Left forelimb (tissue), 1 donor: ENCODE results near the gene VRK1.
"Not testable (repeated sequence)": the region's sequence is repeated elsewhere in the genome, so short reads cannot be mapped to it uniquely, and the experiment has no call there.

ENCODE experiments used
- DNase-seq: peaks from one replicate; pipeline ENCODE4 v3.0.0-alpha.2; 2018; ENCODE audit warnings: low spot score

Gene VRK1

GRCh38 chr14:96883974-96884373 lies 86.8 kb downstream of the VRK1 start:
- DNase-seq: not testable (repeated sequence)

DNA sequence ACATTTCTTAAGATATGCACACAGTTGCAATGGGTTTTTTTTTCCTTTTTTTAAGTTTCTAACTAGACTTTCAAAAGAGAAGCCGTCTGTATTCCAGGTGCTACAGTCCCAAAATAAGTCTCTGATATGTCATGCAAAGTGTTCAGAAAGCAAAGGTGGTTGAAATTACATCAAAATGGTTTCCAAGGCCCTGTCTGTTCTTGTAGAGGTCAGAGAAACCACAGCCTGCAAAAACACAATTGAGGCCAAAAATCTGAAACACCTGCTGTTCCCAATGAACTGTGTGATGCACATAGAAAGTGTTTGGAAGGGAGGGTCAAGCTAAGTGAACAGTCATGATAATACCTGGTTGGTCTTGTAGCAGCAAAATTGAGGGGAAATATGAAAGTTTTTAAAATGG lies 91.0 kb downstream of the VRK1 start:
- no peak for DNase-seq

DNA sequence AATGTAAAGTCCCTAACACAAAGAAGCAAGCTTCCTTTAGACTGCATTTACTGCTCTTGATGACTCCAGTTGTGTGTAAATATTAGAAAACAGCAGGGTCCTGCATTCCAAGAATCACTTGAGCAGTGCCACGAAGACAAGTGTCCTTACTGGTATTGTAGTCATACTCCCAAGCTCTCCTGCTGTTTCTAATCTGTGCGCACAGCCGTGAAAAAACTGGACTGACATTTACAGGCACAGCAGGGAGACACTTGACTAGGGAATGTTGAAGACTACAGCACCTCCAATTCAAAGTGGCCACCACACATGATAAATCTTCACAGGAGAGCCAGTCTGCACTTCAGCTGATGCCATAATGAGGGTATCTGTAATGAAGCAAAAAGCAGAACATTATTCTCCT lies 91.4 kb downstream of the VRK1 start:
- DNase-seq: no peak

DNA sequence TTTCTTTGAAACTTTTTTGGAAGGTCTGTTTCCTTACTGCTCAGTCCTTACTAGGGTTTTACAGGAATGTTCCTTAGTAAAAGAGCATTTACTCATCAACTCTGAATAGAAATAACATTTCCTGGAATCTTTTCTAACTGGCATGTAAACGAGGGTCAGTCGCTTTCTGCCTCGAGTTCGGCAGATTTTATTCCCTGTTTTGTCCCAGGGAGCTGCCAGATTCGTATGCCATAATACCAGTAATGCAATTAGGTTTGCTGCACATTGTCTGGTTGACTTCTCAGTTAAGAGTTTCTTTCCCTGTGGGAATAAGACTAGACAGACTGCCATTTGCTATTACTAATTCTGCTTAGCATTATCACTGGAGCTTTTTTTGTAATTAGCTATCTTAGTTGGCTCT lies 91.9 kb downstream of the VRK1 start:
- DNase-seq: no peak

- no peak for DNase-seq
Measured at GRCh38 chr14:96893966-96894622, 96.9 kb downstream of the VRK1 start.

DNA sequence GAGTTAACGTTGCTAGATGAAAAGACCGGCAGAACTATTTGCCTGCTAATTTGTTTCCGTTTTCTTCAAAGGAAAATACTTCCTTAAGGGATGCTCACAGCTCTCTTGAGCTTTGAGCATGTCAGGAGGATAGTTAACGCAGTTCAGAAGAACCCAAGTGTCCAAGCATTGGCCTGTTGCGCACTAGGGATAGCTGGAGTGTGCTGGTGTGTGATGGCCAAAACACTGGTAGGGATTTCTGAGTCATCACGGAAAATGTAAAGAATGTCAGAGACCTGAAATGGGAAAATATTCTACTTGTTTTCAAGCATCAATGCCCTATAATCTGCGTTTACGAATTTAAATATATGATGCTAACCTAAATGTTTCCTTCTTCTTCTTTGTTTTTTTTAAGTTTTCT lies 97.8 kb downstream of the VRK1 start:
- DNase-seq: no peak

- no peak for DNase-seq
Measured at GRCh38 chr14:96895658-96896271, 98.6 kb downstream of the VRK1 start.

DNA sequence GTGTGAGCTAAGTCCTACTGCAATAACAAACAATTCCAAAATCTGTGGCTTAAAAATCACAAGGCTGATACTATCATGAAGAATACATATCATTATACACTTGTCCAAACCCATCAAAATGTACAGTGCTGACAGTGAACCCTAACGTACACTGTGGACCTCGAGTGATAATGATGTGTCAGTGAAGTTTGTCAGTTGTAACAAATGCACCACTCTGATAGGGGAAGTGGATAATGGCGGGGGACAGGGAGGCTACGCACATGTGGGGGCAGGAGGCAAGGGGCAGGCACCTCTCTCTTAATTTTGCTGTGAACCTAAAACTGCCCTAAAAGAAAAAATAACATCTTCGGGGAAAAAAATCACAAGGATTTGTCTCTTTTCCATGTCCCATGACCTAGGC lies 100.0 kb downstream of the VRK1 start:
- DNase-seq: no peak

DNA sequence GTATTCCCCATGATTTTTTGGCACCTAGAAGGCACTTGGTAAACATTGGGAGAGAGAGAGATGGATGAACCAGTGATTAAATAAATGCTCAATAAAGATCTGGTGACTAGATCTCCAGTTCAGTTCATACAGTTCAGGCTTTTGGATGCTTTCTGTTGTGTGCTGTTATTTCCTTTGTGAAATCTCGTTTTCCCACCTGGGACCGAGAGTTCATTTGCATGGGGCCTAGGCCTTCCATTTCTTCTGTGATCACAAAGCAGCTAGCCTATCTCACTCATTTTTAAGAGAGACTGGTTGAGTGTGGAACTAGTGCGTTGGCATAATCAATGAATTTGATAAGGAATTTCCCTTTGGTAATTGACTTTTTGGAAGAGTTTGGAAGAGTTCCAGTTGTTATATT lies 104.0 kb downstream of the VRK1 start:
- no peak for DNase-seq

GRCh38 chr14:96902004-96902403 lies 104.8 kb downstream of the VRK1 start:
- no peak for DNase-seq

GRCh38 chr14:96903444-96904023 lies 106.4 kb downstream of the VRK1 start:
- no peak for DNase-seq

- no peak for DNase-seq
Measured at GRCh38 chr14:96904201-96904600, 107.0 kb downstream of the VRK1 start.

DNA sequence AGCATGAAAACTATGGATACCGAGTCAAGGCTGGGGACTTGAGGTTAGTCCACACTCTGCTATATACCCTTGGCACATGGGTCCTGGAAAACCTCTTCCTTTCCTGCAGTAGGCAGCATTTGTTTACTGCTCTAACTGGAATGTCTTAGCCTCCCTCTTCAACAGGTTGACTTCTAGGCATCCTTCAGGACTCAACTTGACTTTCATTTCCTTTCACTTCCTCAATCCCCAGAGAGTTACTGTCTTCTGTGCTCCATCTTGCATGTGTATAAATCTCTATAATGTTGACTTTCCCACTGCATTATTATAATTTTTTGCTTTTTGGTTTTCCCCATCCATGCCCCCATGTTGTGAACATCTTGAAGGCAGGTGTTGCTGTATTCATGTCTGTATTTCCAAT lies 107.9 kb downstream of the VRK1 start:
- DNase-seq: no peak

- DNase-seq: no peak
Measured at GRCh38 chr14:96905825-96906224, 108.6 kb downstream of the VRK1 start.

DNA sequence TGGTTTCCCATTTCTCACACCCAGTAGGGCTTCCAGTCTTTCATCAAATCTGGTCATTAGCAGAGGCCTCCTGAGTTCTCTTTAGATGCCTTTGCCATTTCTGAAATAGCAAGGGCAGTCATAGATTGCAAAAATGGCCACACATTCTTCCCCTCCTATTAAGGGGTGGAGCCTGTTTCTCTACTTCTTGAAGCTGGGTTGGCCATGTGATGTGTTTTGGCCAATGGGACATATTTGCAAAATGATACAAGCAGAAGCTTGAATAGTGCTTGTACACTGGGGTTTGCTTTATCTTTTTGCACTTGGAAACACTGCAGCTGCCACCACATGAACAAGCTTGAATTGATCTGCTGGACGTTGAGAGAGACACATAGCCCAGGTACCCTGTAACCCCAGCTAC lies 109.3 kb downstream of the VRK1 start:
- no peak for DNase-seq

DNA sequence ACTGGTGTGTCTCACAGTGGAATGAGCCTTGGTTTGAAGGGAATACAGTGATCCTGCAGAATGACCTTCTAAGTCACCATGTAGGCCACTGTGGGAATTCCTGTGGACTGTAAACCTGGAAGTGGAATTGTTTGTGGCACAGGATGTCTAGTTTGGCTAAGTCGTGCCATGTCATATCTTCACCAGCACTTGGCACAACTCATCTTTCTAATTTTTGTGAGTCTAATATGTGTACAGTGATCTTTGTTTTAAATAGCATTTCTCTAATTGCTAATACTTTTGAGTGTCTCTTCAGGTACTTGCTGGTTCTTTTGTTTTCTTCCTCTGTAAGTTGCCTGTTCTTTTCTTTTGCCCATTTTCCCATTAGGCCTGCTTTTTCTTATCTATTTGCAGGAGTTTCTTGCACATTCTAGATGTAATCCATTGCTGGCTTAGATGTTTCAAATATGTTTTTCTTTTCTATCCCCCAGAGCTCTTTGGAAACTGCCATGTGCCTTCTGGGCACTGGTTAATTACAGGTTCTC lies 112.7 kb downstream of the VRK1 start:
- DNase-seq: no peak

- DNase-seq: no peak
Measured at GRCh38 chr14:96911499-96912149, 114.4 kb downstream of the VRK1 start.

- no peak for DNase-seq
Measured at GRCh38 chr14:96914571-96915128, 117.5 kb downstream of the VRK1 start.

- no peak for DNase-seq
Measured at GRCh38 chr14:96915478-96915877, 118.3 kb downstream of the VRK1 start.

- no peak for DNase-seq
Measured at GRCh38 chr14:96916751-96917150, 119.6 kb downstream of the VRK1 start.

DNA sequence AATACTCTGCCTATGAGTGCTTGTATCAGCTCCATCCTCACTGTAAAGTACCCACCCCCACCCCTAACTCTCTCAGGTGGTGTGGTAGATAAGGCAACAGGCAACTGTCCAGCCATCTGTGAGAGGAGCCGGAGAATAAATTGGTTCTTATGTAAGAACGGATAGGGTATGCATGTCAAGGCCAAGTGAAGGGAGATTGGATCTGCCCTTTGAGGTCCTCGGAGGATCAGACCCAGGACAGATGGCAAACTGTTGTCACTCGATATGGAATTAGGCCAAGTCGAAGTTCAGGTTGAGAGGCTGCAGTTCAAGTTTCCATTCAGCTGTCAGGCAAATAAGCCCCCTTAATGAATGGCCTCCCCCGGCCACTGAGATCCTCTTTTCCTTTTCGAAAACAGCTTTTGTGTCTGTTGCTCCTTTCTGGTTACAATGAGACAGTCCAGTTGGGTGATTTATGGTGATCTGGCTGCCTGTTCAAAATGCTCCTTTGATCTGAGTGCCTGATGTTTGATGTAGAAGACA lies 120.3 kb downstream of the VRK1 start:
- no peak for DNase-seq

DNA sequence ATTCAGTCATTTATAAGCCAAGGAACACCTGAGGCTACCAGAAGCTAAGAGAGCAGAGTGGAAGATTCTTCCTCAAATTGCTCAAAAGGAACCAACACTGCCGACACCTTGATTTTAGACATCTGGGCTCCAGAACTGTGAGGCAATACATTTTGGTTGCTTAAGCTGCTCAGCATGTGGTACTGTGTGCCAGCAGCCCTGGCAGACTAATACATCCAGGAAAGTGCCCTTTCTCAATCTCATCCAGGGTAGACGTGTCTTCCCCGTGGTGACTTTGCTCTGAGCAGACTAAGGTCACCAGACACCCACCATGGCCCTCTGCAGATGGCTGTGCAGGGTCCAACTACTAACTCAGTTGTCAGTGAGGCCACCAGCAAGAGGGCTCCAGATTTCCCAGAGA lies 122.8 kb downstream of the VRK1 start:
- DNase-seq: no peak
